ENCODE results near the gene DICER1.

Gene DICER1

GRCh38 chr14:95068080-95068479, 89.2 kb downstream of the DICER1 start:
- Mint-ChIP-seq H3K4me3 (no peak overlapping the region), H3K27ac (no peak overlapping the region), H3K9me3 (no peaks in the 10 kb centered on the region), H3K36me3 (no peaks in the 10 kb centered on the region), H3K4me1 (no peaks in the 10 kb centered on the region), H3K27me3 (peaks cover 23 to 35% of the 10 kb centered on the region in 2 donors)
- no peak for DNase-seq
- ATAC-seq (replicated peaks): no peak

- no peak overlapping the region for H3K27ac Mint-ChIP-seq
- H3K9me3 Mint-ChIP-seq: no peaks in the 10 kb centered on the region
- ATAC-seq (replicated peaks) (no peak), DNase-seq (no peak)
- peaks cover 20 to 31% of the 10 kb centered on the region in 2 donors for H3K27me3 Mint-ChIP-seq
- H3K36me3 Mint-ChIP-seq: no peaks in the 10 kb centered on the region
- H3K4me3 Mint-ChIP-seq: no peak overlapping the region
- H3K4me1 Mint-ChIP-seq: no peaks in the 10 kb centered on the region
These were observed 89.8 kb downstream of the DICER1 start for GRCh38 chr14:95067526-95067925.

- Mint-ChIP-seq H3K36me3 (no peaks in the 10 kb centered on the region), H3K4me1 (no peaks in the 10 kb centered on the region), H3K4me3 (no peak overlapping the region), H3K27me3 (peaks cover 17 to 31% of the 10 kb centered on the region in 2 donors), H3K27ac (no peak overlapping the region), H3K9me3 (no peaks in the 10 kb centered on the region)
- ATAC-seq (replicated peaks): no peak
- DNase-seq: no peak
These were observed 90.8 kb downstream of the DICER1 start for GRCh38 chr14:95066427-95066986.

GRCh38 chr14:95065411-95065810, 91.9 kb downstream of the DICER1 start:
- Mint-ChIP-seq H3K4me3 (no peak overlapping the region), H3K9me3 (no peaks in the 10 kb centered on the region), H3K4me1 (no peaks in the 10 kb centered on the region), H3K36me3 (no peaks in the 10 kb centered on the region), H3K27me3 (peaks cover 17 to 25% of the 10 kb centered on the region in 2 donors), H3K27ac (no peak overlapping the region)
- ATAC-seq (replicated peaks): no peak
- DNase-seq: no peak

- H3K4me1 Mint-ChIP-seq: no peaks in the 10 kb centered on the region
- no peaks in the 10 kb centered on the region for H3K36me3 Mint-ChIP-seq
- H3K27ac Mint-ChIP-seq: no peak overlapping the region
- ATAC-seq (replicated peaks) (no peak), DNase-seq (no peak)
- H3K9me3 Mint-ChIP-seq: no peaks in the 10 kb centered on the region
- H3K4me3 Mint-ChIP-seq: no peak overlapping the region
- H3K27me3 Mint-ChIP-seq: peaks cover 17 to 23% of the 10 kb centered on the region in 2 donors
These were observed 92.6 kb downstream of the DICER1 start for GRCh38 chr14:95064734-95065133.

- H3K27ac Mint-ChIP-seq: no peak overlapping the region
- H3K27me3 Mint-ChIP-seq: peaks cover 17 to 23% of the 10 kb centered on the region in 2 donors
- no peak for DNase-seq
- no peak for ATAC-seq (replicated peaks)
- no peaks in the 10 kb centered on the region for H3K9me3 Mint-ChIP-seq
- no peaks in the 10 kb centered on the region for H3K36me3 Mint-ChIP-seq
- H3K4me3 Mint-ChIP-seq: no peak overlapping the region
- no peaks in the 10 kb centered on the region for H3K4me1 Mint-ChIP-seq
These were observed 93.1 kb downstream of the DICER1 start for GRCh38 chr14:95064256-95064655.

- no peak for DNase-seq
- ATAC-seq (replicated peaks): no peak
- peaks cover 11 to 15% of the 10 kb centered on the region in 2 donors for H3K27me3 Mint-ChIP-seq
- no peak overlapping the region for H3K4me3 Mint-ChIP-seq
- no peaks in the 10 kb centered on the region for H3K36me3 Mint-ChIP-seq
- H3K9me3 Mint-ChIP-seq: no peaks in the 10 kb centered on the region
- H3K27ac Mint-ChIP-seq: no peak overlapping the region
- no peaks in the 10 kb centered on the region for H3K4me1 Mint-ChIP-seq
These were observed 93.9 kb downstream of the DICER1 start for GRCh38 chr14:95063391-95063790.

- no peak for DNase-seq
- H3K9me3 Mint-ChIP-seq: no peaks in the 10 kb centered on the region
- peaks cover 10 to 12% of the 10 kb centered on the region in 2 donors for H3K27me3 Mint-ChIP-seq
- no peak overlapping the region for H3K27ac Mint-ChIP-seq
- no peaks in the 10 kb centered on the region for H3K4me1 Mint-ChIP-seq
- H3K4me3 Mint-ChIP-seq: no peak overlapping the region
- H3K36me3 Mint-ChIP-seq: no peaks in the 10 kb centered on the region
- no peak for ATAC-seq (replicated peaks)
These were observed 94.4 kb downstream of the DICER1 start for GRCh38 chr14:95062946-95063345.

- Mint-ChIP-seq H3K4me1 (no peaks in the 10 kb centered on the region), H3K27ac (no peak overlapping the region), H3K9me3 (no peaks in the 10 kb centered on the region), H3K27me3 (peaks cover 7 to 9% of the 10 kb centered on the region in 2 donors), H3K36me3 (no peaks in the 10 kb centered on the region), H3K4me3 (no peak overlapping the region)
- no peak for DNase-seq
- no peak for ATAC-seq (replicated peaks)
These were observed 95.1 kb downstream of the DICER1 start for GRCh38 chr14:95062220-95062619.

GRCh38 chr14:95061317-95062093, 95.8 kb downstream of the DICER1 start:
- Mint-ChIP-seq H3K9me3 (no peaks in the 10 kb centered on the region), H3K27ac (no peak overlapping the region), H3K4me3 (no peak overlapping the region), H3K4me1 (no peaks in the 10 kb centered on the region), H3K36me3 (no peaks in the 10 kb centered on the region), H3K27me3 (peaks cover 7 to 9% of the 10 kb centered on the region in 2 donors)
- DNase-seq (no peak), ATAC-seq (replicated peaks) (no peak)

- no peak overlapping the region for H3K27ac Mint-ChIP-seq
- DNase-seq (no peak), ATAC-seq (replicated peaks) (no peak)
- no peaks in the 10 kb centered on the region for H3K36me3 Mint-ChIP-seq
- no peak overlapping the region for H3K4me3 Mint-ChIP-seq
- H3K9me3 Mint-ChIP-seq: no peaks in the 10 kb centered on the region
- no peaks in the 10 kb centered on the region for H3K4me1 Mint-ChIP-seq
- H3K27me3 Mint-ChIP-seq: peaks cover 2% of the 10 kb centered on the region in 2 donors
These were observed 98.2 kb downstream of the DICER1 start for GRCh38 chr14:95059126-95059525.

GRCh38 chr14:95058491-95058890, 98.8 kb downstream of the DICER1 start:
- Mint-ChIP-seq H3K36me3 (no peaks in the 10 kb centered on the region), H3K4me1 (no peaks in the 10 kb centered on the region), H3K9me3 (no peaks in the 10 kb centered on the region), H3K27ac (no peak overlapping the region), H3K27me3 (no peaks in the 10 kb centered on the region), H3K4me3 (no peak overlapping the region)
- no peak for DNase-seq
- no peak for ATAC-seq (replicated peaks)

- DNase-seq (no peak), ATAC-seq (replicated peaks) (no peak)
- Mint-ChIP-seq H3K36me3 (no peaks in the 10 kb centered on the region), H3K4me3 (no peak overlapping the region), H3K27ac (no peak overlapping the region), H3K27me3 (no peaks in the 10 kb centered on the region), H3K4me1 (no peaks in the 10 kb centered on the region), H3K9me3 (no peaks in the 10 kb centered on the region)
These were observed 99.5 kb downstream of the DICER1 start for GRCh38 chr14:95057851-95058250.

GRCh38 chr14:95057147-95057546, 100.2 kb downstream of the DICER1 start:
- Mint-ChIP-seq H3K4me3 (no peak overlapping the region), H3K4me1 (no peaks in the 10 kb centered on the region), H3K36me3 (no peaks in the 10 kb centered on the region), H3K9me3 (no peaks in the 10 kb centered on the region), H3K27me3 (no peaks in the 10 kb centered on the region), H3K27ac (no peak overlapping the region)
- DNase-seq (no peak), ATAC-seq (replicated peaks) (no peak)

GRCh38 chr14:95056476-95056875, 100.9 kb downstream of the DICER1 start:
- Mint-ChIP-seq H3K9me3 (no peaks in the 10 kb centered on the region), H3K27ac (no peak overlapping the region), H3K27me3 (no peaks in the 10 kb centered on the region), H3K4me1 (no peaks in the 10 kb centered on the region), H3K36me3 (no peaks in the 10 kb centered on the region), H3K4me3 (no peak overlapping the region)
- ATAC-seq (replicated peaks): no peak
- no peak for DNase-seq
